Upper lobe of left lung (tissue), 6 donors: ENCODE data around the gene KDM4B. TPM values are rescaled to one million over a fixed set of nuclear protein-coding genes. Genes with fewer than 3 reads are reported as not detected.

Experiments used
- ATAC-seq, 2 donors: fragments of 200-7000 bp; cut with Tn5 transposase; one replicate each; pipeline ENCODE4 v1.9.1; 2022; ENCODE audit warnings: mild to moderate bottlenecking in 2 of 2, moderate library complexity in 2 of 2; ENCODE audit not compliant: low FRiP score in 2 of 2
- DNase-seq, 2 donors: peaks; one replicate each; pipeline ENCODE4 v3.0.0-alpha.2; 2019 to 2020
- H3K27ac ChIP-seq, 4 donors: fragments of 200-600 bp; sonication (generic); one replicate each; pipeline ENCODE4 v1.5.1; 2016 to 2019
- H3K27me3 ChIP-seq, 4 donors: fragments of 200-600 bp; sonication (generic); one replicate each; pipeline ENCODE4 v1.5.1; 2017 to 2019
- H3K36me3 ChIP-seq, 4 donors: fragments of 200-600 bp; sonication (generic); one replicate each; pipeline ENCODE4 v1.5.1; 2016 to 2019
- H3K4me1 ChIP-seq, 4 donors: fragments of 200-600 bp; sonication (generic); one replicate each; pipeline ENCODE4 v1.5.1; 2018 to 2019
- H3K4me3 ChIP-seq, 4 donors: fragments of 200-600 bp; sonication (generic); one replicate each; pipeline ENCODE4 v1.5.1; 2017 to 2019; ENCODE audit warnings: mild to moderate bottlenecking in 2 of 4, moderate library complexity in 1 of 4
- H3K9me3 ChIP-seq, 4 donors: fragments of 200-600 bp; sonication (generic); one replicate each; pipeline ENCODE4 v1.5.1; 2018 to 2019
- CTCF ChIP-seq, 6 experiments: fragments of 450-650 bp in 4 of 6; fragments of 200-600 bp in 2 of 6; sonication (generic) in 2 of 6; IDR thresholded peaks; one replicate each; pipeline ENCODE4 v1.5.1; 2016 to 2019; ENCODE audit warnings: antibody characterized with exemption in 6 of 6
- EP300 ChIP-seq, 4 donors: sonication (generic); formaldehyde crosslinking; IDR thresholded peaks; one replicate each; pipeline ENCODE4 v1.5.1; 2017; ENCODE audit warnings: antibody characterized with exemption in 4 of 4, control low read depth in 2 of 4
- POLR2A ChIP-seq, 4 donors: fragments of 450-650 bp; IDR thresholded peaks; one replicate each; pipeline ENCODE4 v1.5.1; 2016 to 2017; ENCODE audit warnings: antibody characterized with exemption in 4 of 4, mild to moderate bottlenecking in 2 of 4
- POLR2AphosphoS5 ChIP-seq, 2 donors: sonication (generic); formaldehyde crosslinking; IDR thresholded peaks; one replicate each; pipeline ENCODE4 v1.5.1; 2017; ENCODE audit warnings: antibody characterized with exemption in 2 of 2
- WGBS, 2 donors: methylation state at CpG; one replicate each; pipeline ENCODE4 v1.1.5; 2017 to 2018; 5-methylcytosine and 5-hydroxymethylcytosine counted together
- total RNA-seq, 6 donors: library from RNA; depleted of rRNA in 4 of 6; stranded (reverse); fragments of >200 nt in 4 of 6; gene quantifications; one replicate each; pipeline versions ENCODE4 v1.1.0 to v1.2.1, GENCODE V29; 2016 to 2021
- donor health status: DM: no; HTN: no; CAD: no; lungs with moderate emphysema.
- donor health status: DM: no; HTN: yes; CAD: no; lungs with severe emphysema.

KDM4B gene
- total RNA-seq, 6 donors from 2014 or later = 28.1 to 112 (median 38.2) TPM

- H3K27me3 ChIP-seq = no peaks in the 10 kb centered on the region
- no peak overlapping the region for H3K27ac ChIP-seq
- peaks cover 0 to 47% (median 4%) of the 10 kb centered on the region in 4 donors for H3K4me1 ChIP-seq
- H3K4me3 ChIP-seq = no peak overlapping the region
- H3K36me3 ChIP-seq = peaks cover 3 to 39% (median 20%) of the 10 kb centered on the region in 4 donors
- TF ChIP-seq EP300 (IDR thresholded peaks at IDR 0.05) = no peak
- TF ChIP-seq POLR2A (IDR thresholded peaks at IDR 0.05) = no peak
- peak in 1 of 6 experiments; percentile 4 for TF ChIP-seq CTCF (IDR thresholded peaks at IDR 0.05)
- WGBS, 2 donors = 89 to 91% methylated on average over 38 to 50 of the region's 52 CpGs
- peak in 1 of 2 donors; percentile 70 for DNase-seq
- no peak for ATAC-seq
- no peaks in the 10 kb centered on the region for H3K9me3 ChIP-seq
Measured at GRCh38 chr19:5032101-5032967, 63.4 kb downstream of the KDM4B start.

- H3K27ac ChIP-seq = no peak overlapping the region
- 89 to 94% methylated on average over 29 of the region's 29 CpGs for WGBS, 2 donors
- H3K4me3 ChIP-seq = no peak overlapping the region
- H3K4me1 ChIP-seq = peaks cover 0 to 48% (median 7%) of the 10 kb centered on the region in 4 donors
- no peak for ATAC-seq
- TF ChIP-seq POLR2AphosphoS5 (IDR thresholded peaks at IDR 0.05) = no peak
- no peak for TF ChIP-seq EP300 (IDR thresholded peaks at IDR 0.05)
- TF ChIP-seq POLR2A (IDR thresholded peaks at IDR 0.05) = no peak
- no peak for TF ChIP-seq CTCF (IDR thresholded peaks at IDR 0.05)
- DNase-seq = peak in 1 of 2 donors; percentile 69
- no peaks in the 10 kb centered on the region for H3K9me3 ChIP-seq
- no peaks in the 10 kb centered on the region for H3K27me3 ChIP-seq
- peaks cover 9 to 45% (median 26%) of the 10 kb centered on the region in 4 donors for H3K36me3 ChIP-seq
Measured at GRCh38 chr19:5035105-5035761, 66.3 kb downstream of the KDM4B start.

GRCh38 chr19:5035793-5036697 lies 67.1 kb downstream of the KDM4B start:
- Histone ChIP-seq H3K36me3 (peaks cover 15 to 53% (median 34%) of the 10 kb centered on the region in 4 donors), H3K27me3 (no peaks in the 10 kb centered on the region), H3K4me1 (peaks cover 0 to 44% (median 7%) of the 10 kb centered on the region in 4 donors), H3K4me3 (no peak overlapping the region), H3K27ac (no peak overlapping the region), H3K9me3 (no peaks in the 10 kb centered on the region)
- TF ChIP-seq EP300 (IDR thresholded peaks at IDR 0.05) (no peak), POLR2AphosphoS5 (IDR thresholded peaks at IDR 0.05) (no peak), POLR2A (IDR thresholded peaks at IDR 0.05) (no peak), CTCF (IDR thresholded peaks at IDR 0.05) (no peak)
- WGBS, 2 donors = 80 to 83% methylated on average over 11 to 36 of the region's 36 CpGs
- ATAC-seq (no peak), DNase-seq (peak in 1 of 2 donors; percentile 72)

- Histone ChIP-seq H3K4me3 (no peak overlapping the region), H3K9me3 (no peaks in the 10 kb centered on the region), H3K27ac (no peak overlapping the region), H3K4me1 (peaks cover 0 to 35% (median 5%) of the 10 kb centered on the region in 4 donors), H3K27me3 (no peaks in the 10 kb centered on the region), H3K36me3 (peaks cover 15 to 62% (median 43%) of the 10 kb centered on the region in 4 donors)
- TF ChIP-seq CTCF (IDR thresholded peaks at IDR 0.05) = no peak
- no peak for TF ChIP-seq POLR2AphosphoS5 (IDR thresholded peaks at IDR 0.05)
- TF ChIP-seq POLR2A (IDR thresholded peaks at IDR 0.05) = no peak
- no peak for TF ChIP-seq EP300 (IDR thresholded peaks at IDR 0.05)
- peak in 1 of 2 donors; percentile 57 for DNase-seq
- WGBS, 2 donors = 55 to 60% methylated on average over 29 to 36 of the region's 36 CpGs
- no peak for ATAC-seq
Measured at GRCh38 chr19:5036698-5037563, 68.0 kb downstream of the KDM4B start.
